ENCODE results near the gene GRID1.

DNA sequence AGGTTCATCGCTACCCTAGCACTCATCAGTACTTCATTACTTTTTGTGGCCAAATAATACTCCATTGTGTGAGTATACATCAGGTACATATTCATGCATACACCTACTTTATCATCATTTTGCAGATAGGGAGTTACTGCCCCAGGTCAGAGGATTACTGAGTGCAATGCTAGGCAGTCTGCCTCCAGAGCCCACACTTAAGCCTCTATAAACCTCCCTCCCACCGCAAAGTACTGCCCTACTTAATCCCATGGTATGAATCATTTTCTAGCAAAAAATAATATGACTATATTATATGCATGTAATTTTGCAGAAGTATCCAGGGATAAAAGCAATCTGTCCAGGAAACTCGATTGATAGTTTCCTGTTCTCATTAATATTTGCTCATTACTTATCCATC lies 194.3 kb downstream of the GRID1 start:
- TF ChIP-seq POLR2A (IDR thresholded peaks at IDR 0.05) = no peak
- TF ChIP-seq, protein P1, sequence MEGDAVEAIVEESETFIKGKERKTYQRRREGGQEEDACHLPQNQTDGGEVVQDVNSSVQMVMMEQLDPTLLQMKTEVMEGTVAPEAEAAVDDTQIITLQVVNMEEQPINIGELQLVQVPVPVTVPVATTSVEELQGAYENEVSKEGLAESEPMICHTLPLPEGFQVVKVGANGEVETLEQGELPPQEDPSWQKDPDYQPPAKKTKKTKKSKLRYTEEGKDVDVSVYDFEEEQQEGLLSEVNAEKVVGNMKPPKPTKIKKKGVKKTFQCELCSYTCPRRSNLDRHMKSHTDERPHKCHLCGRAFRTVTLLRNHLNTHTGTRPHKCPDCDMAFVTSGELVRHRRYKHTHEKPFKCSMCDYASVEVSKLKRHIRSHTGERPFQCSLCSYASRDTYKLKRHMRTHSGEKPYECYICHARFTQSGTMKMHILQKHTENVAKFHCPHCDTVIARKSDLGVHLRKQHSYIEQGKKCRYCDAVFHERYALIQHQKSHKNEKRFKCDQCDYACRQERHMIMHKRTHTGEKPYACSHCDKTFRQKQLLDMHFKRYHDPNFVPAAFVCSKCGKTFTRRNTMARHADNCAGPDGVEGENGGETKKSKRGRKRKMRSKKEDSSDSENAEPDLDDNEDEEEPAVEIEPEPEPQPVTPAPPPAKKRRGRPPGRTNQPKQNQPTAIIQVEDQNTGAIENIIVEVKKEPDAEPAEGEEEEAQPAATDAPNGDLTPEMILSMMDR (IDR thresholded peaks at IDR 0.05) = no peak

All from esophagus squamous epithelium (tissue), 4 donors.